GM12878 (cell line): ENCODE data around the gene PAK3. TPM values are rescaled to one million over a fixed set of nuclear protein-coding genes. Genes with fewer than 3 reads are reported as not detected.

ENCODE experiments used
- ATAC-seq: fragments of 200-7000 bp; cut with Tn5 transposase; 3 replicates; pipeline ENCODE4 v1.9.1; 2020; ENCODE audit warnings: mild to moderate bottlenecking, moderate library complexity
- BruUV-seq: library from RNA; stranded (reverse); fragments of 400-500 nt; replicated peaks from 2 replicates; lab custom pipeline; 2021; lab: Mats Ljungman, UMichigan
- CTCF ChIA-PET: fragments of 300-600 bp; sonication (Branson Sonifier 250); formaldehyde crosslinking; extraction: SDS; loops from one replicate; lab custom pipeline; 2021; ENCODE audit warnings: inconsistent platforms; lab: Yijun Ruan, JAX
- POLR2A ChIA-PET: fragments of 350-600 bp; formaldehyde crosslinking; extraction: SDS; loops from one replicate; lab custom pipeline; 2021; ENCODE audit warnings: inconsistent platforms; lab: Charles Lee
- RAD21 ChIA-PET: fragments of 300-600 bp; sonication (Branson Sonifier 250); formaldehyde crosslinking; loops from one replicate; lab custom pipeline; 2023; ENCODE audit warnings: antibody characterized with exemption; ENCODE audit not compliant: unreplicated experiment; lab: Charles Lee
- SMC1A ChIA-PET: fragments of 300-600 bp; sonication (Branson Sonifier 250); formaldehyde crosslinking; loops from one replicate; lab custom pipeline; 2023; ENCODE audit not compliant: unreplicated experiment, uncharacterized antibody; lab: Charles Lee
- DNase-seq: peaks from one replicate; pipeline ENCODE4 v3.0.0-alpha.2; 2011; ENCODE audit warnings: low read depth, low spot score
- FAIRE-seq: peaks from 3 replicates; lab custom pipeline; 2011; peaks lifted over from hg19 to GRCh38; lab: Jason Lieb, UNC
- H2AFZ ChIP-seq: 2 replicates; pipeline ENCODE4 v1.6.0; 2011; ENCODE audit warnings: low read depth, low read length, control low read depth; ENCODE audit not compliant: control insufficient read depth
- H3K27ac ChIP-seq: 2 replicates; pipeline ENCODE4 v1.5.1; 2011; ENCODE audit warnings: control low read depth; ENCODE audit not compliant: control insufficient read depth, insufficient read depth
- H3K27me3 ChIP-seq, 2 experiments: replicated peaks in 1 of 2; 2 replicates each; pipeline versions ENCODE4 v1.6.0 to v1.6.1; 2011; ENCODE audit warnings: low read length in 1 of 2; ENCODE audit not compliant: control insufficient read depth in 2 of 2, insufficient read depth in 2 of 2
- H3K36me3 ChIP-seq, 2 experiments: 2 replicates each; pipeline ENCODE4 v1.5.1; 2011; ENCODE audit warnings: low read length in 1 of 2; ENCODE audit not compliant: control insufficient read depth in 2 of 2, insufficient read depth in 2 of 2
- H3K4me1 ChIP-seq: 2 replicates; pipeline ENCODE4 v1.6.1; 2011; ENCODE audit warnings: mild to moderate bottlenecking, low read length, moderate library complexity, mixed read lengths; ENCODE audit not compliant: control insufficient read depth, insufficient read depth
- H3K4me2 ChIP-seq: 2 replicates; pipeline ENCODE4 v1.6.0; 2011; ENCODE audit warnings: control low read depth; ENCODE audit not compliant: control insufficient read depth, insufficient read depth
- H3K4me3 ChIP-seq: fragments of 200-600 bp; sonication (generic); 2 replicates; pipeline ENCODE4 v1.5.1; 2016
- H3K79me2 ChIP-seq: 2 replicates; pipeline ENCODE4 v1.6.0; 2011; ENCODE audit warnings: low read length; ENCODE audit not compliant: control insufficient read depth, insufficient read depth
- H3K9ac ChIP-seq: 2 replicates; pipeline ENCODE4 v1.8.0; 2011; ENCODE audit warnings: low read length, control low read depth, mixed read lengths; ENCODE audit not compliant: control insufficient read depth, insufficient read depth
- H3K9me3 ChIP-seq: replicated peaks from 3 replicates; pipeline ENCODE4 v1.5.1; 2011; ENCODE audit warnings: mild to moderate bottlenecking, low read length; ENCODE audit not compliant: control insufficient read depth, insufficient read depth
- H4K20me1 ChIP-seq: 2 replicates; pipeline ENCODE4 v1.6.0; 2011; ENCODE audit not compliant: control insufficient read depth, insufficient read depth
- BACH1 ChIP-seq: fragments of 450-650 bp; IDR thresholded peaks from 2 replicates; pipeline ENCODE4 v1.6.1; 2017; ENCODE audit warnings: mild to moderate bottlenecking, borderline replicate concordance
- CBX5 ChIP-seq: sonication (generic); IDR thresholded peaks from 2 replicates; pipeline ENCODE4 v1.6.1; 2016; ENCODE audit warnings: low read depth, moderate library complexity, mild to moderate bottlenecking, inconsistent platforms
- E2F8 ChIP-seq: fragments of 450-650 bp; IDR thresholded peaks from 2 replicates; pipeline ENCODE4 v1.6.1; 2018; ENCODE audit warnings: mild to moderate bottlenecking, low read depth, moderate library complexity; ENCODE audit not compliant: partially characterized antibody
- HSF1 ChIP-seq: fragments of 150-350 bp; IDR thresholded peaks from 2 replicates; pipeline ENCODE4 v1.6.1; 2014; ENCODE audit warnings: mild to moderate bottlenecking, low read depth, low read length
- IKZF2 ChIP-seq, 2 experiments: fragments of 450-650 bp; IDR thresholded peaks; 2 replicates each; pipeline ENCODE4 v1.6.1; 2017; ENCODE audit warnings: mild to moderate bottlenecking in 2 of 2, moderate library complexity in 2 of 2
- MEF2B ChIP-seq: fragments of 450-650 bp; IDR thresholded peaks from 2 replicates; pipeline ENCODE4 v1.6.1; 2018; ENCODE audit warnings: mild to moderate bottlenecking, moderate library complexity; ENCODE audit not compliant: partially characterized antibody, poor library complexity, severe bottlenecking
- SMARCA5 ChIP-seq: fragments of 450-650 bp; IDR thresholded peaks from 2 replicates; pipeline ENCODE4 v1.6.1; 2017; ENCODE audit warnings: mild to moderate bottlenecking
- ZBTB33 ChIP-seq: fragments of 450-650 bp; IDR thresholded peaks from 2 replicates; pipeline ENCODE4 v1.6.1; 2017; ENCODE audit warnings: mild to moderate bottlenecking
- WGBS: methylation state at CpG from one replicate; pipeline ENCODE4 v1.1.6; 2016; ENCODE audit warnings: low lambda C conversion rate; ENCODE audit not compliant: insufficient replicate concordance, insufficient coverage; ENCODE audit errors: missing lambda C conversion rate; 5-methylcytosine and 5-hydroxymethylcytosine counted together
- in situ Hi-C: fragments of 300-500 bp; cut with MboI; formaldehyde crosslinking; loops from 9 replicates; pipeline ENCODE4 v1.14.3; 2018; ENCODE audit warnings: mixed read lengths
- intact Hi-C: fragments of 100-400 bp; cut with micrococcal nuclease; formaldehyde crosslinking; loops from one replicate; pipeline ENCODE4 v1.14.2; 2022; ENCODE audit not compliant: unreplicated experiment
- polyA plus RNA-seq, 11 experiments: library from polyadenylated mRNA; depleted of rRNA in 4 of 11; unstranded in 6 of 11; stranded (reverse) in 5 of 11; fragments of >200 nt; fragmentation: Nextera tagmentation in 4 of 11; fragmentation: Illumina TruSeq in 1 of 11; extraction: Ambion mirVana in 4 of 11; extraction: Trizol in 1 of 11; gene quantifications; 1 replicate in 1 of 11; 2 replicates in 10 of 11; pipeline versions ENCODE4 v1.2.1 to v1.2.3, GENCODE V29; 2011 to 2016; ENCODE audit warnings: inconsistent platforms in 2 of 11, missing spikeins in 2 of 11, low read depth in 1 of 11
- total RNA-seq, 4 experiments: library from RNA; depleted of rRNA in 3 of 4; stranded (reverse); fragments of >200 nt in 3 of 4; fragmentation: Illumina TruSeq in 1 of 4; extraction: Trizol in 1 of 4; gene quantifications; 2 replicates each; pipeline versions ENCODE4 v1.2.1 to v1.2.3, GENCODE V29; 2013 to 2021
- TF ChIP-seq, protein P1 (sequence below): IDR thresholded peaks from 2 replicates; pipeline ENCODE4 v1.6.1; 2012; ENCODE audit warnings: low read depth, low read length, improper control_type of control experiment

PAK3 gene
- total and polyA plus RNA-seq, 10 of the 15 experiments (the other 5 are each of a cell fraction or from before 2014, with no cell fraction given): 0.02 to 0.10 (median 0.04) TPM; not detected in 6

- no peak overlapping the region for H3K27ac ChIP-seq
- in situ Hi-C loops: no loop called here
- H3K9ac ChIP-seq: no peak overlapping the region
- H4K20me1 ChIP-seq: no peaks in the 10 kb centered on the region
- TF ChIP-seq BACH1: no peak
- TF ChIP-seq IKZF2 (IDR thresholded peaks at IDR 0.05): no peak
- TF ChIP-seq, protein P1, sequence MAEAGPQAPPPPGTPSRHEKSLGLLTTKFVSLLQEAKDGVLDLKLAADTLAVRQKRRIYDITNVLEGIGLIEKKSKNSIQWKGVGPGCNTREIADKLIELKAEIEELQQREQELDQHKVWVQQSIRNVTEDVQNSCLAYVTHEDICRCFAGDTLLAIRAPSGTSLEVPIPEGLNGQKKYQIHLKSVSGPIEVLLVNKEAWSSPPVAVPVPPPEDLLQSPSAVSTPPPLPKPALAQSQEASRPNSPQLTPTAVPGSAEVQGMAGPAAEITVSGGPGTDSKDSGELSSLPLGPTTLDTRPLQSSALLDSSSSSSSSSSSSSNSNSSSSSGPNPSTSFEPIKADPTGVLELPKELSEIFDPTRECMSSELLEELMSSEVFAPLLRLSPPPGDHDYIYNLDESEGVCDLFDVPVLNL: no peak
- TF ChIP-seq, all 136 proteins: peak for 0
- H3K27me3 ChIP-seq: 0 out of 4 replicates have a peak, but pooled peaks cover 0 to 2% of the 10 kb centered on the region in 2 experiments
- ChIA-PET CTCF (no interaction called here), POLR2A (no interaction called here), SMC1A (no interaction called here), RAD21 (no interaction called here)
- intact Hi-C loops: no loop called here
- no peaks in the 10 kb centered on the region for H3K36me3 ChIP-seq
- BruUV-seq: no TSS peak
- FAIRE-seq (no peak), DNase-seq (no peak), ATAC-seq (no peak)
- no peak overlapping the region for H2AFZ ChIP-seq
- H3K4me3 ChIP-seq: no peak overlapping the region
- no peaks in the 10 kb centered on the region for H3K9me3 ChIP-seq
- 0% methylated on average over 3 of the region's 3 CpGs for WGBS
- no peaks in the 10 kb centered on the region for H3K4me1 ChIP-seq
- H3K79me2 ChIP-seq: no peaks in the 10 kb centered on the region
- no peak overlapping the region for H3K4me2 ChIP-seq
These were observed 166.1 kb downstream of the PAK3 start for GRCh38 chrX:111262086-111262485.

- ChIA-PET POLR2A (no interaction called here), SMC1A (no interaction called here), CTCF (interaction anchor here (0.6 kb wide), 1 partner anchor 85 kb away, joined by 3 read pairs; no protein-coding TSS in a partner anchor), RAD21 (no interaction called here)
- 0 out of 4 replicates have a peak, but pooled peaks cover 0 to 2% of the 10 kb centered on the region in 2 experiments for H3K27me3 ChIP-seq
- no TSS peak for BruUV-seq
- H3K79me2 ChIP-seq: no peaks in the 10 kb centered on the region
- 9% methylated on average over 2 of the region's 2 CpGs for WGBS
- H3K9ac ChIP-seq: no peak overlapping the region
- no peaks in the 10 kb centered on the region for H3K9me3 ChIP-seq
- no peak overlapping the region for H2AFZ ChIP-seq
- no peak overlapping the region for H3K4me3 ChIP-seq
- FAIRE-seq (no peak), DNase-seq (no peak), ATAC-seq (no peak)
- H3K4me1 ChIP-seq: no peaks in the 10 kb centered on the region
- intact Hi-C loops (no loop called here), in situ Hi-C loops (no loop called here)
- H3K4me2 ChIP-seq: no peak overlapping the region
- H3K36me3 ChIP-seq: no peaks in the 10 kb centered on the region
- H3K27ac ChIP-seq: no peak overlapping the region
- H4K20me1 ChIP-seq: no peaks in the 10 kb centered on the region
- TF ChIP-seq MEF2B (no peak), E2F8 (no peak), HSF1 (no peak), CBX5 (no peak), SMARCA5 (no peak), ZBTB33 (no peak)
These were observed 168.4 kb downstream of the PAK3 start for GRCh38 chrX:111264385-111264784.
